Body of pancreas (tissue), 4 donors: ENCODE measurements around the gene CSTPP1.

ENCODE experiments used
- CTCF ChIP-seq, 7 experiments: fragments of 450-650 bp in 4 of 7; fragments of 200-600 bp in 3 of 7; sonication (generic) in 3 of 7; IDR thresholded peaks; one replicate each; pipeline ENCODE4 v1.5.1; 2016 to 2019; ENCODE audit warnings: antibody characterized with exemption in 7 of 7
- POLR2A ChIP-seq, 3 donors: fragments of 450-650 bp; IDR thresholded peaks; one replicate each; pipeline ENCODE4 v1.6.1; 2016; ENCODE audit warnings: antibody characterized with exemption in 3 of 3, mild to moderate bottlenecking in 2 of 3

GRCh38 chr11:47177846-47178245 lies 241.3 kb downstream of the CSTPP1 start:
- TF ChIP-seq CTCF (IDR thresholded peaks at IDR 0.05) = no peak
- TF ChIP-seq POLR2A (IDR thresholded peaks at IDR 0.05) = no peak
